GM12892 (cell line): ENCODE results near the gene ZMIZ1.

Experiments
- DNase-seq: peaks from one replicate; pipeline ENCODE4 v3.0.0; 2011; ENCODE audit not compliant: insufficient read length
- FAIRE-seq: peaks from 2 replicates; lab custom pipeline; 2011; peaks lifted over from hg19 to GRCh38; lab: Jason Lieb, UNC
- POLR2A ChIP-seq: IDR thresholded peaks from 2 replicates; pipeline ENCODE4 v1.6.1; 2011; ENCODE audit warnings: low read depth, low read length, control low read depth
- POLR2AphosphoS5 ChIP-seq: IDR thresholded peaks from 2 replicates; pipeline ENCODE4 v1.6.1; 2011; ENCODE audit warnings: low read depth, low read length, control low read depth
- TAF1 ChIP-seq: IDR thresholded peaks from 2 replicates; pipeline ENCODE4 v1.6.1; 2011; ENCODE audit warnings: low read depth, mild to moderate bottlenecking, control low read depth, low read length, borderline replicate concordance

Gene ZMIZ1

GRCh38 chr10:79038104-79038840, 30.5 kb upstream of the ZMIZ1 start:
- TF ChIP-seq TAF1 (no peak), POLR2A (no peak), POLR2AphosphoS5 (no peak)
- DNase-seq (no peak), FAIRE-seq (no peak)

- TF ChIP-seq POLR2AphosphoS5 = no peak
- TF ChIP-seq POLR2A = no peak
- no peak for TF ChIP-seq TAF1
- FAIRE-seq (no peak), DNase-seq (no peak)
Observed at GRCh38 chr10:79038841-79039201, 29.9 kb upstream of the ZMIZ1 start.

- DNase-seq = no peak
- FAIRE-seq = no peak
- TF ChIP-seq POLR2AphosphoS5 (no peak), POLR2A (no peak), TAF1 (no peak)
Observed at GRCh38 chr10:79042639-79043411, 25.9 kb upstream of the ZMIZ1 start.

DNA sequence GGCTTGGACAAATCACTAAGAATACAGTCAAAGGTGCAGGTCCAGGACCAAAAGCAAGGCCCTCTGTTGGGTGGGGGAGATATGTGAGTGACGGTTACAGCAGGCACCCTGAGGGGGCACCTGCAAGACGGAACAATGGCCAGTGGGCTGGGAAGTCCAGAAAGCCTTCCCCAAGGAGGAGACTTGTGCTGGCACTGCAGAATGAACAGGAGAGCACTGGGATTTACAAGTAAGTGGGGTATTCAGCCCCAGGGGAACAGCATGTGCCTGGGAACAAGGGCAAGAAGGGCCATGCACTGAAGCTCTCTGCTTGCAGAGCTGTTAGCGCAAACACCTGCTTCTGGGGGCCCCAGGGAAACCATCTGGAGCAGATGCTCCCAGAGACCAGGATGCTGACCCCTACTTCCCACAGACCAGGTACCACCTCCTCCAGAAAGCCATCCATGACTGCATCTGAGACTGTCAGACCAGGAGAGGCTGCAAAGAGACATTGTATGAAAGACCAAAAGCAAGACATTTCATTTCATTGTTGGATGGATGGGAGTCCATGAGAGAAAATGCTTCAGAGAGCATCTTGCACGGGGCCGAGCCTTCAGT, 24.6 kb upstream of the ZMIZ1 start:
- TF ChIP-seq TAF1 (no peak), POLR2A (no peak), POLR2AphosphoS5 (no peak)
- no peak for DNase-seq
- FAIRE-seq = no peak

GRCh38 chr10:79044846-79045245, 23.9 kb upstream of the ZMIZ1 start:
- no peak for DNase-seq
- TF ChIP-seq POLR2AphosphoS5 (no peak), POLR2A (no peak), TAF1 (no peak)
- no peak for FAIRE-seq

- no peak for FAIRE-seq
- no peak for TF ChIP-seq POLR2A
- no peak for TF ChIP-seq TAF1
- no peak for TF ChIP-seq POLR2AphosphoS5
Observed at GRCh38 chr10:79045566-79046175, 23.1 kb upstream of the ZMIZ1 start.

GRCh38 chr10:79046326-79046725, 22.4 kb upstream of the ZMIZ1 start:
- FAIRE-seq (no peak), DNase-seq (no peak)
- TF ChIP-seq POLR2AphosphoS5 = no peak
- no peak for TF ChIP-seq TAF1
- no peak for TF ChIP-seq POLR2A

More at GRCh38 chr10:79045566-79046175, 23.1 kb upstream of the ZMIZ1 start:
- DNase-seq = no peak

DNA sequence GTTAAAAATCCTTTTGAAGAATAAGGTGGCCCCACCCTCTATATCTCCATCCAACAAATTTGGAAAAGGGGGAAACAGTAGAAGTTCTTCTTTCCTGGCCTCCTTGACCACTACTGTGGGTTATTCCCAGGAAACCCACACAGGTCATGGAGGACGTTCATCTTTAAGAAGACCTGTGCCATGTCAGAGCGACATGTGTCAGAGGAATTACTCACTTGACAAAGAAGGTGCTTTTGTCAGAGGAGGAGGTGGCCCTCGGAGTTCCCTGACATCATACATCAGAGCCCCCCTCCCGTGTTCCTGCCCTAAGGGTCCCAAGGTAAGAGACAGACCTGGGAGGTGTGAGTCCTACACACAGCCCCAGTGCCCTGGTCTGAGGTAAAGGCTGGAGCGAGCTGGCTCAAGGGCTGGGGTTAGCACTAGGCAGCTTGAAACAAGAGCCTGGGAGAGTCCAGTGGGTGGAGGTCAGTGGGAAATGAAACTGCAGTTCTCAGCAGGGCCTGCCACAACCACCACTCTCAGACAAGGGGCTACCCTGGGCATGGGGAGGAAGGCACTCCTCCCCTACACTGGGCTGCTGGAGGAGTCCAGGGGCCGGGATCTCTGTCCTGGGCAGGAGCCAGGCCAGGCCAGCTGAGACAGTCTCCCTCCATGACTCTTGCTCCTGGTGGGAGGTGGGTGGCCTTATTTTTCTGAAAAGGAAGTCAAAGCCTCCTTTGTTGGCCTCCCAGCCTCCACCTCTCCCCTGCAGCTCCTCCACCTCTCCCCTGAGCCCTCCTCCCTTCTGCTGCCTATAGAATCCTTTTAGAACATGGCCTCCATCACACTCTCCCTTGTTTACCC, 21.8 kb upstream of the ZMIZ1 start:
- TF ChIP-seq POLR2A = no peak
- no peak for TF ChIP-seq TAF1
- TF ChIP-seq POLR2AphosphoS5 = no peak
- FAIRE-seq = no peak
- DNase-seq = no peak

DNA sequence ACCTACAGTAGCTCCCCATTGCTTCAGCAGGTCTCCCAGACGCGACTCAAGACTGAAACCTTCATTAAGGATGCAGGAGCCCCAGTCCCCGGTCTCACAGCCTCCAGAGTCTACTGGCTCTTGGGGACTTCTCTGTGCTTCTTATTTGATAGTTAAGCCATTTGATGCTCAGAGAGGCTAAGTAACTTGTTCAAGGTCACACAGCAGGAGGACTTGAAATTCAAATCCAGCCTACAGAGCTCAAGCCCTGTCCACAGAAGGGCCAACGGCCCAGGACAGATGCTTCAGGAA, 21.2 kb upstream of the ZMIZ1 start:
- no peak for TF ChIP-seq POLR2A
- TF ChIP-seq POLR2AphosphoS5 = no peak
- TF ChIP-seq TAF1 = no peak
- no peak for DNase-seq
- no peak for FAIRE-seq

DNA sequence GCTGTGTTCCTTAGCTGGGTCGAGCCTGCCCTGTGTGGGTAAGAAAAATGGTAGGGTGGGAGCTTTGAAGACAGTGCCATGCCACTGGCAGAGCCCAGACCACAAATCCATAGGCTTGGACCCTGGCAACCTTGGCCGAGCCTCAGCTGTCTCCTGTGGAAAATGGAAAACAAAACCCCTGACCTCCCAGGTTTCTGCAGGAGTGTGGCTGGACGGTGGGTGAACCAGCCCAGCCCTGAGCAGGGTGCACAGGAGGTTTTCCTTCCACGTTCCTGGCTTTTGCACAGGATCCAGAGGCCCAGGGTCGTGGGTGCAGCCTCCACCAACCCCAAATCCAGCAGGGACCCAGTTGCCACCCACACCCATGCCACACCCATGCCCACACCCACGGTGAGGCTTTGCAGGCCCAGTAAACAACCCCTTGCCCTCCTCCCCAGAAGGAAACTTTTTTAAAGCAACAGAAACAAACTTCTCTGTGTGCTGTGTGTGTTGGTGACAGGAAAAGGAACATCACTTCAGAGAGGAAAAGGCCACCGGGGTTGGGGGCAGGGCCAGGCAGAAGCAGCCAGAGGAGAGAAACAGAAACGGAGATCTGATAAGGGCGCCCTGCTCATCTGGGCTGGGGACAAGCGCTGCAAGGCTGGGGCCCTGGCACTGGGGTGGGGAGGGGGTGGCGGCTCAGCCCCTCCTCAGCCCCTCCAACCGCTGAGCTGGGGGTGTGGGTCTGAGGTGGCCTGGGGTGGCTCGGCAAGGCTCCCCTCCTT, 20.7 kb upstream of the ZMIZ1 start:
- TF ChIP-seq TAF1 = no peak
- no peak for TF ChIP-seq POLR2A
- no peak for TF ChIP-seq POLR2AphosphoS5
- DNase-seq (no peak), FAIRE-seq (no peak)

DNA sequence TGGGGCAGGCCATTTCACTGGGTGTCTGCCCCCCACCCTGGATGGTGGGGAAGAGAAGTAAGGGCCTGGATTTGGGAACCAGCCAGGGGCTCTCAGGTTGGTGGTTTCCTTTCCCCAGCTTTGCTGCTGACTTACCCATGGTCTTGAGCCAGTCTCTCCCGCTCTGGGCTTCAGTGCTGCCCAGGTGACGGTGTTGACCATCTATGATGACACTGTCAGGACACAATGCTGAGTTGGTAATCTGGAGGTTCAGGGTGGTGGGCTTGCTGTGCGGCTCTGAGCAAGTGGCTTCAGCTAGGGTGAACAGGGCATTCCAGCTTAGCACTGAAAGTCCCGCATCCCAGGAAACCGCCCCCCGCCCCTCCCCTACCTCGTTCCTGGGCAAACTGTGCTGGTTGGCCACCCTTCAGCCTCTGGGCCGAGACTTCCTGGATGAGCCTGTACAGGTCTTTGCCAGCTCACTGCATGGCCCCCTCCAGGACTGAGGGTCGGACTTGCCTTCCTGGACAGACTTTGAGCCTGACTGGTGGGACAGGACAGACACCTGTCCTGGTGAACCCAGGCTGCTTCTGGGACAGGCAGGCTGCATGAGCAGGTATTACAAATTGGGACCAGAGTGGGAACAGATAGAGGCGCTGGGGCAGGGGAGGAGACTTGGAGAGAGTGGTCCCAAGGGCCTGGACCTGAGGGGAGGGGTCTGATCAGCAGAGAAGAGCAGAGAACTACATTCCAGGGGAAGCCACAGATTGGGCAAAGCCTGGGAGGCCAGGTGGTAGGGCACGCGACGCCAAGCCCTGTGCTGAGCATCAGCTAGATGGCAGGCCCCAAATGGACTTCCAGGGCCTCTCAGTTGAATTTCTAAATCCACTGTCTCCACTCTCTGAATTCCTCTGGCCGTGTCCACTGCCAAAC, 19.9 kb upstream of the ZMIZ1 start:
- DNase-seq (no peak), FAIRE-seq (no peak)

More for the DNA sequence above, 19.9 kb upstream of the ZMIZ1 start:
- TF ChIP-seq POLR2A = no peak
- no peak for TF ChIP-seq POLR2AphosphoS5
- no peak for TF ChIP-seq TAF1
